D341Med (cell line): ENCODE data around the gene CDKAL1.

Experiments used
- DNase-seq: peaks from one replicate; pipeline ENCODE4 v3.0.0; 2012; ENCODE audit warnings: low spot score

Gene CDKAL1

GRCh38 chr6:20840675-20841074 is 306.4 kb downstream of the CDKAL1 start:
- no peak for DNase-seq

DNA sequence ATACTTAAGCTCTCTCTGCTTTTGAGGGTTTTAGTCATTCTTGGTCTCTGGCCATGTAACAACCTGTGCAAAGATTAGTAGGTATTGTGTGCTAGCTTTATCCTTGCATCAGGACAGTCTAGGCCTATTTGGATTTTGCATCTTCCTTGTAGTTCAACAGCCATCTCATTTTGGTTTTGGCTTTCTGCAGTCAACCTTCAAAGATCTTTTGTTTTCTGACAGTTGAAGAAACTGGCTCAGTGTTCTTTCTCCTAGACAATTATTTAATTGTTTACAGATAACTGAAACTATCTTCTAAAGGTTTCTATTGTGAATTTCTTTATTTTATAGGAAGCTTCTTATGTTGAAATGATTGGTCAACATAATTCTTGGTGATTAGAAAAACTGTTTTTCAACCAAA is 307.5 kb downstream of the CDKAL1 start:
- no peak for DNase-seq

DNA sequence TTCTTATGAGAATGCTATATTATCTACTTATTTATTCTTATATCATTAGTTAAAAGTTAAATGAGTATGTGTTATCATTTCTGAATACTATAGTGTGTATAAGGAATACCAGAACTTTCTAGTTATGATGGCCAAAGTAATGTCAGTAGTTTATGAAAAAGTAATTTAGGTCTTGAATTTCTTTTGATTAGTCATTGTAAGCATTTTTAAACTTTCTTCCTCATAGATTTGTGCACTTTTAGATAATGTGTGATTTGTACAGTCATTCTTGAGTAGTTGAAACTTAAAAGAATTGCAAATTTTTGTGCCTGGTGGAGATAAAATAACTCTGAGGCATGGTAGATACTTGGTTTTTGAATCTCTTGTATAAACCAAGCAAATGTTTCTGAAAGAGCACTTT is 311.3 kb downstream of the CDKAL1 start:
- DNase-seq, result no peak

GRCh38 chr6:20846602-20847028 is 312.4 kb downstream of the CDKAL1 start:
- DNase-seq, result no peak

GRCh38 chr6:20847904-20848303 is 313.6 kb downstream of the CDKAL1 start:
- DNase-seq, result no peak

GRCh38 chr6:20850686-20851416 is 316.6 kb downstream of the CDKAL1 start:
- DNase-seq, result no peak

GRCh38 chr6:20851795-20852194 is 317.5 kb downstream of the CDKAL1 start:
- no peak for DNase-seq

GRCh38 chr6:20853828-20854227 is 319.6 kb downstream of the CDKAL1 start:
- DNase-seq, result no peak

GRCh38 chr6:20856681-20857288 is 322.5 kb downstream of the CDKAL1 start:
- DNase-seq, result no peak

- no peak for DNase-seq
Observed at GRCh38 chr6:20861481-20861880, 327.2 kb downstream of the CDKAL1 start.

GRCh38 chr6:20866036-20866435 is 331.8 kb downstream of the CDKAL1 start:
- DNase-seq, result no peak

- no peak for DNase-seq
Observed at GRCh38 chr6:20866935-20867703, 332.9 kb downstream of the CDKAL1 start.

DNA sequence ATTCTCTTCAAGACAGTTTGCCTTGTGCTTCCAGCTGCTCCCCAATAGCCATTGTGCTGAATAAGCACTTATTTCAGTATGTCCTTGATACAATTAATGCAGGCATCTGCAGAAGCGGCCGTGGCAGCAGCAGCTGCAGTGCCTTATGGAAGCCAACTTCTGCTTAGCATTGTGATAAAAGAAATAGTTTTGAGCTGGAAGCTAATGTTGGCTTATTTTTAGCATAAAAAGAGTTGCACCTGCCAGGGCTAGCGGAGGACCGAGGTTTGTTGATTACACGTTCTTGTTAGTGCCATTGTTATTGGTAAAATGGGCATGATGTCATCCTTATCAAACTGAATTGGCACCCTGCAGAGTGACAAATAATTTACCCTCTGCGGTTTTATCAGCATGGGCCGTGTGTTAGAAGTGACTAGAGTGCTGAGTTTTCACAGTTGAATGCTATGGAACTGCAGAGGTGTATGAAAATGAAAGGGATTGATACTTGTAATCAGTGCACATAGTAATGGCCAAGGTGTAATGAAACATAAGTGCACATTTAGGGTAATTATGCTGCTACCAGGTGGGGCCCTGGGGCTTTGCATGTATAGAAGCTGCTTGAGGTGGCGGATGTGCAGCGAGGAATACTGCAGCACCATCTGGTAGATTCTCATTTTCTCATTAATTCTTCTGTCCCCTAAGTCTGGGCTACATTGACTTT is 334.3 kb downstream of the CDKAL1 start:
- DNase-seq, result peak; percentile 62

GRCh38 chr6:20870021-20870420 is 335.8 kb downstream of the CDKAL1 start:
- DNase-seq, result no peak

DNA sequence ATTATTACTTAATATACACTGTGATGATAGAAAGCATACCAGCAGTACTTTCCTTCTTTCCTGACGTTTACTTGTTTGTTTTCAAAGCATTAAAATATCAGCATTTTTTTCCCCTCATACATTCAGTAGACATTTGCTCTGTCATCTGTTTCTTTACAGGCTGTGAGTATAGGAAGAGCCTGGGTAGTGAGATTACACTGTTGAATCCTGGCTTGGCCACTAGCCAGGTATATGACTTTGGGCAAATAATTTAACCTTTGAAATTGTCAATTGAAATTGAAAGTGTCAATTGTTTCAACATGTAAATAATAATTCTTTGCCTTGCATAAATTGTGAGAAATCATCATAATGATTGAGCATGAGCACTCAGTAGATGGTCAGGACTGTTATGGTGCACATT is 336.2 kb downstream of the CDKAL1 start:
- no peak for DNase-seq

- peak; percentile 35 for DNase-seq
Observed at GRCh38 chr6:20873425-20874190, 339.4 kb downstream of the CDKAL1 start.

- peak; percentile 39 for DNase-seq
Observed at GRCh38 chr6:20875369-20875963, 341.2 kb downstream of the CDKAL1 start.

DNA sequence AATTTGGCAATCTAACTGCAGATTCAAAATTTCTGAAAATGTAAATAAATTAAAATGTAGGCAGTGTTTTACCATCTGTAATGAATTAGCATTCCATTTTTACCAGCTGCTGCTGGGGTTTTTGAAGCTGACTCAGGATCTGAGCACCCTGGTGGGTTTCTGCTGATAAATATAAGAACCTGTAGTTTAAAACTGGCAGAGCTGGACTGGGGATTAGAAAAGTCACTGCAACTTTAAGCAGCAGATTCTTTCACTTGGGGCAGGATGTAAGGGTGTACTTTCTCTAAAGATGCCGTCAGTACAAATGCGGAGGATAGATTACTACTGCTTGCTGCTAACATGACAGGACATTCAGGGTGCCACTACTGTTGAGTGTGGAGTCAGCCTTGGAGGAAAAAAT is 341.8 kb downstream of the CDKAL1 start:
- DNase-seq, result no peak

GRCh38 chr6:20876561-20876960 is 342.3 kb downstream of the CDKAL1 start:
- no peak for DNase-seq

DNA sequence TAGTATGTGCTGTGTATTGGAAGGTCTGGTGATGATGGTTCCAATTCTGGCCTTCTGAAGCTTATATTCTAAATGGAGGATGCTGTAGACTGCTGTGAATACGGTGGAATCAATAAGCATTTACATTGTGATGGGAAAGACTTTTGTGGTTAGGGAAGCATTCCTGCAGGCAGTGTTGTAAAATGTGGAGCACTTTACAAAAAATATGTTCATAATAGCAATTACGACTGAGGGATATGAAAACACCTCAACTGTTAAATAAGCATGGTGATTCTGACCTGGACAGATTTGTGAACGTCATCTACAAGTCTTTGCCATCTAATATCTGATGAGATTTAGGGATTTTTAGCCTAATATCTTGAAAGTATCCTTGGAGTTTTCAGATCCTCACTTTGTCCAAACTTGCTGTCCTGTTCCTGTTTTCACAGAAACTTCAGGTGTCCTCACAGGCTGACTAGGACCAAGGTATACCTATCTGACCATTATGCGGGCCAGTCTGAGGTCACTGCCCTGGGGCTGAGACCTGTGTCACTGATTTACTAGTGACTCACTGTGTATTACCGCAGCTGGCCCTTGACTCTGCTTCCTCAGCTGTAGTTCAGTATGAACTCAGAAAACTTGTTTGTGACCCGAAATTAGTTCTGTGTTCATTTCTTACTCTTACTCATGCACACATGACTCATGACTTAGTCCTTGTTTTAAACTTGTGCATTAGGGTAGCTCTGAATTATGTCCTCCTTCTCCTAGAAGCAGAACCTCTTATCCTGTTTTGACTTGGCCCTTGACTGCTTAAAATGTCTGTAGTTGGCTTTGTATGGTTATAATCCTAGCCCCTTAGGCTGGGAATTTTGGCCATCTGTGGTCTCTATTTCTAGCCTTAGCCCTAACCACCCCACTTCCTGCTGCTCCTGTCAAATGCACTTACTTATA is 343.0 kb downstream of the CDKAL1 start:
- DNase-seq, result no peak
